22Rv1 (cell line): ENCODE measurements around the gene SNRPA.
A peak's percentile ranks its signal among the peaks of the same experiment; 100 is the strongest.

ENCODE experiments used
- H3K27ac ChIP-seq: fragments of 450-650 bp; 2 replicates; pipeline ENCODE4 v1.5.1; 2017
- CTCF ChIP-seq: fragments of 450-650 bp; IDR thresholded peaks from 2 replicates; pipeline ENCODE4 v1.5.1; 2017; ENCODE audit warnings: mild to moderate bottlenecking
- ZFX ChIP-seq: fragments of 450-650 bp; IDR thresholded peaks from 2 replicates; pipeline ENCODE4 v1.6.1; 2017; ENCODE audit warnings: antibody characterized with exemption, borderline replicate concordance

SNRPA gene

GRCh38 chr19:40705950-40706619, 44.9 kb upstream of the SNRPA start:
- H3K27ac ChIP-seq: no peak overlapping the region
- no peak for TF ChIP-seq CTCF
- no peak for TF ChIP-seq ZFX

- no peak overlapping the region for H3K27ac ChIP-seq
- TF ChIP-seq ZFX (no peak), CTCF (no peak)
Measured at GRCh38 chr19:40707615-40708014, 43.4 kb upstream of the SNRPA start.

- H3K27ac ChIP-seq: no peak overlapping the region
- no peak for TF ChIP-seq CTCF
- TF ChIP-seq ZFX: no peak
Measured at GRCh38 chr19:40709817-40710216, 41.2 kb upstream of the SNRPA start.

GRCh38 chr19:40713939-40714338, 37.1 kb upstream of the SNRPA start:
- TF ChIP-seq ZFX (no peak), CTCF (no peak)
- H3K27ac ChIP-seq: peak overlapping the region; percentile 98

- peak overlapping the region; percentile 98 for H3K27ac ChIP-seq
Measured at GRCh38 chr19:40714441-40715299, 36.3 kb upstream of the SNRPA start.

GRCh38 chr19:40716031-40716481, 34.9 kb upstream of the SNRPA start:
- H3K27ac ChIP-seq: peak overlapping the region; percentile 98
- no peak for TF ChIP-seq ZFX
- TF ChIP-seq CTCF: no peak

More at GRCh38 chr19:40714441-40715299, 36.3 kb upstream of the SNRPA start:
- TF ChIP-seq ZFX (no peak), CTCF (no peak)
